ENCODE data around the gene RASSF1.

- no peak for TF ChIP-seq CTCF (conservative IDR thresholded peaks at IDR 0.05)
- no peak for TF ChIP-seq ZFX (IDR thresholded peaks at IDR 0.05)
These were observed 10.3 kb downstream of the RASSF1 start for GRCh38 chr3:50330330-50330729.
